ENCODE results near the gene PIGU. TPM values are rescaled to one million over a fixed set of nuclear protein-coding genes. Genes with fewer than 3 reads are reported as not detected.

Gene PIGU
- polyA plus RNA-seq, 1 donor from 2014 or later = 35.8 TPM

GRCh38 chr20:34574861-34575260, 102.0 kb downstream of the PIGU start:
- Histone ChIP-seq H3K9me3 (ENCODE audit: low read length) (no peaks in the 10 kb centered on the region), H4K20me1 (ENCODE audit: insufficient read depth) (no peaks in the 10 kb centered on the region), H3K36me3 (ENCODE audit: insufficient read depth, low read length) (no peaks in the 10 kb centered on the region), H3K9me2 (ENCODE audit: insufficient read depth, low read length) (no peaks in the 10 kb centered on the region), H2AFZ (ENCODE audit: low read depth, low read length) (no peak overlapping the region), H3K27me3 (ENCODE audit: insufficient read depth, low read depth, low read length) (no peaks in the 10 kb centered on the region), H3F3A (ENCODE audit: insufficient read depth, low read length, poor library complexity, severe bottlenecking) (no peaks in the 10 kb centered on the region), H3K4me3 (ENCODE audit: low read length) (no peak overlapping the region), H3K27ac (ENCODE audit: low read length) (no peak overlapping the region), H3K4me2 (ENCODE audit: low read length) (no peak overlapping the region), H3K9ac (ENCODE audit: low read length) (no peak overlapping the region), H3K79me2 (replicated peaks; ENCODE audit: insufficient read depth, low read length) (no peaks in the 10 kb centered on the region)
- TF ChIP-seq POLR2AphosphoS5 (IDR thresholded peaks at IDR 0.05) = no peak
- no peak for TF ChIP-seq MXI1 (conservative IDR thresholded peaks at IDR 0.05; ENCODE audit: poor library complexity, severe bottlenecking)
- no peak for TF ChIP-seq SMC3 (conservative IDR thresholded peaks at IDR 0.05; ENCODE audit: poor library complexity)
- TF ChIP-seq RAD21 (conservative IDR thresholded peaks at IDR 0.05) = no peak
- no peak for TF ChIP-seq CTCF (IDR thresholded peaks at IDR 0.05; ENCODE audit: poor library complexity, severe bottlenecking)
- no peak for TF ChIP-seq TAF1 (IDR thresholded peaks at IDR 0.05; ENCODE audit: low read depth)
- TF ChIP-seq EP300 (conservative IDR thresholded peaks at IDR 0.05; ENCODE audit: poor library complexity, severe bottlenecking) = no peak
- no peak for TF ChIP-seq EZH2 (IDR thresholded peaks at IDR 0.05; ENCODE audit: borderline replicate concordance, insufficient read depth, low read length, poor library complexity, severe bottlenecking)

GRCh38 chr20:34574426-34574825, 102.5 kb downstream of the PIGU start:
- no peak overlapping the region for H2AFZ ChIP-seq (ENCODE audit: low read depth, low read length)
- H3K4me3 ChIP-seq (ENCODE audit: low read length) = no peak overlapping the region
- H3K79me2 ChIP-seq (replicated peaks; ENCODE audit: insufficient read depth, low read length) = no peaks in the 10 kb centered on the region
- H3K36me3 ChIP-seq (ENCODE audit: insufficient read depth, low read length) = no peaks in the 10 kb centered on the region
- no peaks in the 10 kb centered on the region for H3K9me2 ChIP-seq (ENCODE audit: insufficient read depth, low read length)
- H3K27me3 ChIP-seq (ENCODE audit: insufficient read depth, low read depth, low read length) = no peaks in the 10 kb centered on the region
- H3K9ac ChIP-seq (ENCODE audit: low read length) = no peak overlapping the region
- H3K9me3 ChIP-seq (ENCODE audit: low read length) = no peaks in the 10 kb centered on the region
- no peaks in the 10 kb centered on the region for H3F3A ChIP-seq (ENCODE audit: insufficient read depth, low read length, poor library complexity, severe bottlenecking)
- no peaks in the 10 kb centered on the region for H4K20me1 ChIP-seq (ENCODE audit: insufficient read depth)
- H3K4me2 ChIP-seq (ENCODE audit: low read length) = no peak overlapping the region
- H3K27ac ChIP-seq (ENCODE audit: low read length) = no peak overlapping the region
- TF ChIP-seq CTCF (IDR thresholded peaks at IDR 0.05; ENCODE audit: poor library complexity, severe bottlenecking) = no peak
- no peak for TF ChIP-seq REST (IDR thresholded peaks at IDR 0.05; ENCODE audit: borderline replicate concordance)
- no peak for TF ChIP-seq TAF1 (IDR thresholded peaks at IDR 0.05; ENCODE audit: low read depth)
- TF ChIP-seq SMC3 (conservative IDR thresholded peaks at IDR 0.05; ENCODE audit: poor library complexity) = no peak
- no peak for TF ChIP-seq RAD21 (conservative IDR thresholded peaks at IDR 0.05)
- TF ChIP-seq MXI1 (conservative IDR thresholded peaks at IDR 0.05; ENCODE audit: poor library complexity, severe bottlenecking) = no peak
- no peak for TF ChIP-seq POLR2AphosphoS5 (IDR thresholded peaks at IDR 0.05)
- no peak for TF ChIP-seq EP300 (conservative IDR thresholded peaks at IDR 0.05; ENCODE audit: poor library complexity, severe bottlenecking)
- no peak for TF ChIP-seq EZH2 (IDR thresholded peaks at IDR 0.05; ENCODE audit: borderline replicate concordance, insufficient read depth, low read length, poor library complexity, severe bottlenecking)
